H9 (cell line): ENCODE results near the gene DES. TPM values are rescaled to one million over a fixed set of nuclear protein-coding genes. Genes with fewer than 3 reads are reported as not detected.

ENCODE experiments used
- DNase-seq: peaks from one replicate; pipeline ENCODE4 v3.0.0-alpha.2; 2017
- H2AFZ ChIP-seq: one replicate; pipeline ENCODE4 v1.6.1; 2013; ENCODE audit warnings: mild to moderate bottlenecking, low read length, control low read depth, moderate library complexity
- H2AK5ac ChIP-seq: 2 replicates; pipeline ENCODE4 v1.6.1; 2013; ENCODE audit warnings: low read length, control low read depth, mixed read lengths; ENCODE audit not compliant: insufficient read length
- H2BK120ac ChIP-seq: one replicate; pipeline ENCODE4 v1.6.1; 2013; ENCODE audit warnings: low read depth, mild to moderate bottlenecking, low read length, control low read depth, inconsistent platforms; ENCODE audit not compliant: poor library complexity, severe bottlenecking
- H2BK12ac ChIP-seq: 2 replicates; pipeline ENCODE4 v1.6.1; 2013; ENCODE audit warnings: low read length, control low read depth, mixed read lengths, low read depth; ENCODE audit not compliant: insufficient read length
- H2BK15ac ChIP-seq: 2 replicates; pipeline ENCODE4 v1.6.1; 2013; ENCODE audit warnings: low read depth, low read length, control low read depth
- H2BK20ac ChIP-seq: one replicate; pipeline ENCODE4 v1.6.1; 2013; ENCODE audit warnings: low read depth, mild to moderate bottlenecking, low read length, control low read depth, inconsistent platforms; ENCODE audit not compliant: poor library complexity, severe bottlenecking
- H2BK5ac ChIP-seq: 2 replicates; pipeline ENCODE4 v1.6.1; 2013; ENCODE audit warnings: low read length, control low read depth, mixed read lengths; ENCODE audit not compliant: insufficient read length
- H3K14ac ChIP-seq: 2 replicates; pipeline ENCODE4 v1.6.1; 2013; ENCODE audit warnings: low read length, control low read depth; ENCODE audit not compliant: insufficient read depth
- H3K18ac ChIP-seq: 2 replicates; pipeline ENCODE4 v1.6.1; 2013; ENCODE audit warnings: low read depth, mild to moderate bottlenecking, mixed read lengths, low read length, control low read depth; ENCODE audit not compliant: insufficient read length
- H3K23ac ChIP-seq: 2 replicates; pipeline ENCODE4 v1.6.1; 2013; ENCODE audit warnings: low read length, control low read depth, mixed read lengths, low read depth; ENCODE audit not compliant: insufficient read length
- H3K23me2 ChIP-seq: 2 replicates; pipeline ENCODE4 v1.6.1; 2013; ENCODE audit warnings: low read depth, mild to moderate bottlenecking, mixed read lengths, low read length, control low read depth; ENCODE audit not compliant: insufficient read length, poor library complexity, severe bottlenecking
- H3K27ac ChIP-seq: 2 replicates; pipeline ENCODE4 v1.5.1; 2013; ENCODE audit warnings: low read length, control low read depth, mixed read lengths, low read depth; ENCODE audit not compliant: insufficient read length
- H3K27me3 ChIP-seq: 2 replicates; pipeline ENCODE4 v1.6.1; 2013; ENCODE audit warnings: low read length, control low read depth, inconsistent platforms; ENCODE audit not compliant: insufficient read depth
- H3K4ac ChIP-seq: 2 replicates; pipeline ENCODE4 v1.6.1; 2013; ENCODE audit warnings: low read depth, mild to moderate bottlenecking, control low read depth, inconsistent platforms, low read length, moderate library complexity
- H3K4me1 ChIP-seq: 2 replicates; pipeline ENCODE4 v1.6.1; 2013; ENCODE audit warnings: low read length, control low read depth, inconsistent platforms; ENCODE audit not compliant: insufficient read depth
- H3K4me2 ChIP-seq: 2 replicates; pipeline ENCODE4 v1.6.1; 2013; ENCODE audit warnings: low read length, control low read depth, mixed read lengths; ENCODE audit not compliant: insufficient read length, insufficient read depth
- H3K56ac ChIP-seq: 2 replicates; pipeline ENCODE4 v1.6.1; 2013; ENCODE audit warnings: low read depth, mild to moderate bottlenecking, mixed read lengths, low read length, control low read depth; ENCODE audit not compliant: insufficient read length
- H3K79me1 ChIP-seq: 2 replicates; pipeline ENCODE4 v1.6.1; 2013; ENCODE audit warnings: low read depth, mild to moderate bottlenecking, moderate library complexity, low read length, control low read depth, inconsistent platforms; ENCODE audit not compliant: insufficient read depth, poor library complexity, severe bottlenecking
- H3K79me2 ChIP-seq: 2 replicates; pipeline ENCODE4 v1.6.1; 2013; ENCODE audit warnings: low read length, control low read depth, inconsistent platforms; ENCODE audit not compliant: insufficient read depth
- H3K9ac ChIP-seq: 2 replicates; pipeline ENCODE4 v1.6.1; 2013; ENCODE audit warnings: low read length, control low read depth, mixed read lengths; ENCODE audit not compliant: insufficient read length; ENCODE audit errors: extremely low read depth
- H3K9me3 ChIP-seq: one replicate; pipeline ENCODE4 v1.6.1; 2013; ENCODE audit warnings: low read depth, low read length, inconsistent platforms; ENCODE audit not compliant: control insufficient read depth
- H3T11ph ChIP-seq: one replicate; pipeline ENCODE4 v1.6.1; 2013; ENCODE audit warnings: mild to moderate bottlenecking, low read length, control low read depth, inconsistent platforms
- H4K20me1 ChIP-seq: one replicate; pipeline ENCODE4 v1.6.1; 2013; ENCODE audit not compliant: control insufficient read depth, insufficient read length, insufficient read depth
- H4K5ac ChIP-seq: 2 replicates; pipeline ENCODE4 v1.6.1; 2013; ENCODE audit warnings: low read depth, mild to moderate bottlenecking, mixed read lengths, low read length, control low read depth; ENCODE audit not compliant: insufficient read length
- H4K8ac ChIP-seq: replicated peaks from 2 replicates; pipeline ENCODE4 v1.6.1; 2013; ENCODE audit warnings: low read length, control low read depth, mixed read lengths, low read depth; ENCODE audit not compliant: insufficient read length
- H4K91ac ChIP-seq: 2 replicates; pipeline ENCODE4 v1.6.1; 2013; ENCODE audit warnings: low read depth, mild to moderate bottlenecking, moderate library complexity, mixed read lengths, low read length, control low read depth; ENCODE audit not compliant: insufficient read length
- H3K27ac Mint-ChIP-seq, 3 experiments: 2 replicates in 2 of 3; 3 replicates in 1 of 3; pipeline ENCODE4 v1.8.0; 2020 to 2021; ENCODE audit warnings: mixed read lengths in 3 of 3, mild to moderate bottlenecking in 1 of 3, moderate library complexity in 1 of 3
- H3K27me3 Mint-ChIP-seq: 2 replicates; pipeline ENCODE4 v1.8.0; 2021; ENCODE audit warnings: low read depth, mild to moderate bottlenecking, moderate library complexity, mixed read lengths
- H3K36me3 Mint-ChIP-seq, 3 experiments: 2 replicates in 2 of 3; 3 replicates in 1 of 3; pipeline ENCODE4 v1.8.0; 2020 to 2021; ENCODE audit warnings: low read depth in 3 of 3, mixed read lengths in 3 of 3; ENCODE audit not compliant: insufficient read depth in 1 of 3
- H3K4me1 Mint-ChIP-seq, 2 experiments: 2 replicates each; pipeline ENCODE4 v1.8.0; 2020; ENCODE audit warnings: mixed read lengths in 2 of 2
- H3K4me3 Mint-ChIP-seq, 2 experiments: 2 replicates in 1 of 2; 3 replicates in 1 of 2; pipeline ENCODE4 v1.8.0; 2020 to 2021; ENCODE audit warnings: mild to moderate bottlenecking in 2 of 2, mixed read lengths in 2 of 2, moderate library complexity in 1 of 2
- H3K9me3 Mint-ChIP-seq, 2 experiments: 2 replicates in 1 of 2; 3 replicates in 1 of 2; pipeline ENCODE4 v1.8.0; 2020; ENCODE audit warnings: mild to moderate bottlenecking in 2 of 2, mixed read lengths in 2 of 2, moderate library complexity in 1 of 2
- CTCF ChIP-seq: fragments of 200-600 bp; sonication (generic); conservative IDR thresholded peaks from 3 replicates; pipeline ENCODE4 v1.8.0; 2021; ENCODE audit warnings: antibody characterized with exemption, mild to moderate bottlenecking
- WGBS: extraction: QIAGEN DNeasy Blood & Tissue Kit; methylation state at CpG from one replicate; pipeline ENCODE4 v1.1.7; 2013; ENCODE audit warnings: missing lambda C conversion rate, low lambda C conversion rate, mixed read lengths; ENCODE audit not compliant: insufficient read length; ENCODE audit errors: extremely low coverage; 5-methylcytosine and 5-hydroxymethylcytosine counted together
- total RNA-seq: library from RNA; stranded (reverse); gene quantifications from 2 replicates; pipeline ENCODE4 v1.2.1, GENCODE V29; 2021

Gene DES
- total RNA-seq, 1 experiment from 2014 or later: 4.6 TPM

- Histone ChIP-seq H3K4me2 (no peak overlapping the region), H3T11ph (no peak overlapping the region), H4K20me1 (no peaks in the 10 kb centered on the region), H3K9me3 (no peaks in the 10 kb centered on the region), H3K9ac (no peak overlapping the region), H3K23ac (no peak overlapping the region), H3K4ac (no peak overlapping the region), H3K79me2 (no peaks in the 10 kb centered on the region), H2AK5ac (no peak overlapping the region), H3K27ac (no peak overlapping the region), H4K8ac (no peak overlapping the region), H3K23me2 (no peaks in the 10 kb centered on the region), H2BK12ac (no peak overlapping the region), H3K4me1 (no peaks in the 10 kb centered on the region), H2BK120ac (no peak overlapping the region), H2AFZ (no peak overlapping the region), H2BK20ac (no peak overlapping the region), H3K27me3 (no peaks in the 10 kb centered on the region), H3K56ac (no peak overlapping the region), H2BK15ac (no peak overlapping the region), H4K91ac (no peak overlapping the region), H2BK5ac (no peak overlapping the region), H3K79me1 (no peaks in the 10 kb centered on the region), H3K14ac (no peak overlapping the region), H4K5ac (no peak overlapping the region), H3K18ac (no peak overlapping the region)
- TF ChIP-seq CTCF: no peak
- WGBS: no CpG with 5 or more reads among the region's 3 CpGs
- peaks cover 4% of the 10 kb centered on the region in 3 experiments; a peak in 5 of 7 replicates for H3K36me3 Mint-ChIP-seq
- DNase-seq: no peak
- H3K27ac Mint-ChIP-seq: no peak overlapping the region
- H3K27me3 Mint-ChIP-seq: no peaks in the 10 kb centered on the region; the same call in 1 of the 2 replicates
- no peaks in the 10 kb centered on the region for H3K9me3 Mint-ChIP-seq
- H3K4me3 Mint-ChIP-seq: no peak overlapping the region
- peaks cover 0 to 3% of the 10 kb centered on the region in 2 experiments; a peak in 1 of 4 replicates for H3K4me1 Mint-ChIP-seq
Observed at GRCh38 chr2:219368690-219369191, 49.4 kb upstream of the DES start.
